MM.1S (cell line): ENCODE data around the gene MYBL2.

ENCODE experiments used
- DNase-seq: peaks from one replicate; pipeline ENCODE4 v3.0.0-alpha.2; 2015
- H2AFZ ChIP-seq: fragments of 300-600 bp; sonication (generic); 2 replicates; pipeline ENCODE4 v1.6.0; 2016; ENCODE audit warnings: antibody characterized with exemption, low read length
- H3F3A ChIP-seq: fragments of 300-600 bp; sonication (generic); 2 replicates; pipeline ENCODE4 v1.6.1; 2016; ENCODE audit warnings: mild to moderate bottlenecking, antibody characterized with exemption, low read length, moderate library complexity, mixed read lengths; ENCODE audit not compliant: insufficient read depth
- H3K27ac ChIP-seq: fragments of 300-600 bp; sonication (generic); 2 replicates; pipeline ENCODE4 v1.5.1; 2016; ENCODE audit warnings: mild to moderate bottlenecking, low read length
- H3K27me3 ChIP-seq: fragments of 300-600 bp; sonication (generic); replicated peaks from 2 replicates; pipeline ENCODE4 v1.6.0; 2016; ENCODE audit warnings: low read length; ENCODE audit not compliant: insufficient read depth
- H3K36me3 ChIP-seq: fragments of 300-600 bp; sonication (generic); replicated peaks from 2 replicates; pipeline ENCODE4 v1.6.1; 2016; ENCODE audit warnings: mild to moderate bottlenecking, low read length, mixed read lengths; ENCODE audit not compliant: insufficient read depth
- H3K4me1 ChIP-seq: fragments of 300-600 bp; sonication (generic); 2 replicates; pipeline ENCODE4 v1.6.1; 2016; ENCODE audit warnings: low read length, mixed read lengths
- H3K4me2 ChIP-seq: fragments of 300-600 bp; sonication (generic); 2 replicates; pipeline ENCODE4 v1.6.0; 2016; ENCODE audit warnings: low read depth, low read length
- H3K4me3 ChIP-seq: fragments of 300-600 bp; sonication (generic); 2 replicates; pipeline ENCODE4 v1.5.1; 2016; ENCODE audit warnings: low read length, mixed read lengths
- H3K79me2 ChIP-seq: fragments of 300-600 bp; sonication (generic); 2 replicates; pipeline ENCODE4 v1.6.1; 2016; ENCODE audit warnings: mixed run types, low read length, mixed read lengths
- H3K9ac ChIP-seq: fragments of 300-600 bp; sonication (generic); 2 replicates; pipeline ENCODE4 v1.6.1; 2016; ENCODE audit warnings: low read length, mixed read lengths
- H3K9me2 ChIP-seq: fragments of 300-600 bp; sonication (generic); replicated peaks from 2 replicates; pipeline ENCODE4 v1.6.1; 2016; ENCODE audit warnings: mild to moderate bottlenecking, low read length, mixed read lengths; ENCODE audit not compliant: insufficient read depth
- H3K9me3 ChIP-seq: fragments of 300-600 bp; sonication (generic); replicated peaks from 2 replicates; pipeline ENCODE4 v1.6.1; 2016; ENCODE audit warnings: mild to moderate bottlenecking, low read length, mixed read lengths; ENCODE audit not compliant: insufficient read depth
- H4K20me1 ChIP-seq: fragments of 300-600 bp; sonication (generic); 2 replicates; pipeline ENCODE4 v1.6.1; 2016; ENCODE audit warnings: mild to moderate bottlenecking, low read length, moderate library complexity, mixed read lengths; ENCODE audit not compliant: insufficient read depth
- EZH2 ChIP-seq: fragments of 300-600 bp; sonication (generic); optimal IDR thresholded peaks from 2 replicates; pipeline ENCODE3; 2017; ENCODE audit warnings: low read depth, mild to moderate bottlenecking, antibody characterized with exemption, low read length, mixed read lengths
- EZH2phosphoT487 ChIP-seq: fragments of 300-600 bp; sonication (generic); IDR thresholded peaks from 2 replicates; pipeline ENCODE4 v1.6.1; 2018; ENCODE audit warnings: antibody characterized with exemption, low read length
- TF ChIP-seq, protein P1 (sequence below): fragments of 300-600 bp; sonication (generic); IDR thresholded peaks from 2 replicates; pipeline ENCODE4 v1.5.1; 2016; ENCODE audit warnings: antibody characterized with exemption, low read length, mixed read lengths

MYBL2 gene

DNA sequence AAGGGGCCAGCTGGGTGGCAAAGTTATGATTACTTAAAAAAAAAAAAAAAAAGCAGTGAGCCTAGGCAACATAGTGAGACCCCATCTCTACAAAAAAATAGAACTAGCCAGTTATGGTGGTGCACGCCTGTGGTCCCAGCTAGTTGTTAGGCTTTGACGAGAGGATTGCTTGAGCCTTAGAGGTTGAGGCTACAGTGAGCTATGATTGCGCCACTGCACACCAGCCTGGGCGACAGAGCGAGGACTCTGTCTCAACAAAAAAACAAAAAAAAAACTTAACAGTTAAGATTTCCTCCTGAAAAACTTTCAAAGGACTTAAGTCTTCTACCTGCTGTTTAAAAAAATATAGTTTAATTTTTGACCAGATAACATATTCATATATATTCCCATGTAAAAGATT is 57.5 kb downstream of the MYBL2 start:
- TF ChIP-seq EZH2phosphoT487 (no peak), EZH2 (no peak)
- Histone ChIP-seq H3K9me3 (no peaks in the 10 kb centered on the region), H3K36me3 (no peaks in the 10 kb centered on the region), H3K79me2 (no peaks in the 10 kb centered on the region), H3K4me2 (no peak overlapping the region), H3F3A (peaks cover 6% of the 10 kb centered on the region), H3K9me2 (no peaks in the 10 kb centered on the region), H3K27ac (no peak overlapping the region), H3K4me1 (peaks cover 15% of the 10 kb centered on the region), H4K20me1 (no peaks in the 10 kb centered on the region), H3K9ac (no peak overlapping the region), H3K27me3 (no peaks in the 10 kb centered on the region), H3K4me3 (no peak overlapping the region), H2AFZ (no peak overlapping the region)
- DNase-seq, result no peak

DNA sequence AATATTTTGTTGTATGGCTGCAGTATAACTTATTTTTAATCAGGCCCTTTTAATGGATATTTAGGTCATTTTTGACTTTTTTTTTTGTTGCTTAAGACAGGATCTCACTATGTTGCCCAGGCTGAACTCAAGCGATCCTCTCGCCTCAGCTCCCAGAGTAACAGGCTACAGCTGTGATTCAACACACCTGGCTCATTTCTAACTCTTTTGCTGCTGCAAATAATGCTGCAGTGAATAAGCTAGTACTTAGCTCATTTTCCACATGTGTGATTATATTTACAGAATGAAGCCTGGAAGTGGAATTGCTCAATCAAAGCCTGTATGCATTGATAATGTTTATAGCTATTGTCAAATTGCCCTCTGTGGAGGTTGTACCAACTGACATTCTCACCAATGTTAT is 58.8 kb downstream of the MYBL2 start:
- Histone ChIP-seq H3K9ac (no peak overlapping the region), H3K4me3 (no peak overlapping the region), H3K9me3 (no peaks in the 10 kb centered on the region), H4K20me1 (no peaks in the 10 kb centered on the region), H3K27ac (no peak overlapping the region), H3K4me1 (peaks cover 15% of the 10 kb centered on the region), H3K4me2 (no peak overlapping the region), H3K27me3 (no peaks in the 10 kb centered on the region), H3F3A (peaks cover 6% of the 10 kb centered on the region), H3K9me2 (no peaks in the 10 kb centered on the region), H3K36me3 (no peaks in the 10 kb centered on the region), H3K79me2 (no peaks in the 10 kb centered on the region), H2AFZ (no peak overlapping the region)
- TF ChIP-seq EZH2phosphoT487, result no peak
- TF ChIP-seq, protein P1, sequence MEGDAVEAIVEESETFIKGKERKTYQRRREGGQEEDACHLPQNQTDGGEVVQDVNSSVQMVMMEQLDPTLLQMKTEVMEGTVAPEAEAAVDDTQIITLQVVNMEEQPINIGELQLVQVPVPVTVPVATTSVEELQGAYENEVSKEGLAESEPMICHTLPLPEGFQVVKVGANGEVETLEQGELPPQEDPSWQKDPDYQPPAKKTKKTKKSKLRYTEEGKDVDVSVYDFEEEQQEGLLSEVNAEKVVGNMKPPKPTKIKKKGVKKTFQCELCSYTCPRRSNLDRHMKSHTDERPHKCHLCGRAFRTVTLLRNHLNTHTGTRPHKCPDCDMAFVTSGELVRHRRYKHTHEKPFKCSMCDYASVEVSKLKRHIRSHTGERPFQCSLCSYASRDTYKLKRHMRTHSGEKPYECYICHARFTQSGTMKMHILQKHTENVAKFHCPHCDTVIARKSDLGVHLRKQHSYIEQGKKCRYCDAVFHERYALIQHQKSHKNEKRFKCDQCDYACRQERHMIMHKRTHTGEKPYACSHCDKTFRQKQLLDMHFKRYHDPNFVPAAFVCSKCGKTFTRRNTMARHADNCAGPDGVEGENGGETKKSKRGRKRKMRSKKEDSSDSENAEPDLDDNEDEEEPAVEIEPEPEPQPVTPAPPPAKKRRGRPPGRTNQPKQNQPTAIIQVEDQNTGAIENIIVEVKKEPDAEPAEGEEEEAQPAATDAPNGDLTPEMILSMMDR, result no peak
- no peak for TF ChIP-seq EZH2
- DNase-seq, result no peak

DNA sequence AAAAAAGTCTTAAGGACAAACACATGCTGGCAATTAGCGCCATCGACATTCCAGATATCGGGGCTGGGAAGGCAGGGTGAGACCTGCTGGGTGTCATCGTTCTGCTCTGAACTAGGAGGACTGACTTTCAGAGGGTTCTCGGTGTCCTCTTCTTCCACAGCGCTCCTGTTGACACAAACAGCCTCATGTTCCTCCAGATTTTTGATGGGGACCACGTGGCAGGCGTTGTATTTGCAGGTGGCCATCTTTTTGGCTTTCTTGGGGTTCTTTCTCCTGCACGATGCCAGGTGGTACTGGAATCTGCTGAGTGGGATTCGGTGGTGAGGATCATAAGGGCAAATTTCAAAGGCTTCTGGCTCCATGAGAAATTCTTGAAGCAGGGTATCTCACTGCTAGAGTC is 59.4 kb downstream of the MYBL2 start:
- no peak for TF ChIP-seq EZH2
- TF ChIP-seq EZH2phosphoT487, result no peak
- TF ChIP-seq, protein P1, result no peak
- H3K9me3 ChIP-seq, result no peaks in the 10 kb centered on the region
- H3K4me2 ChIP-seq, result no peak overlapping the region
- no peaks in the 10 kb centered on the region for H3K9me2 ChIP-seq
- no peak overlapping the region for H3K4me3 ChIP-seq
- no peaks in the 10 kb centered on the region for H4K20me1 ChIP-seq
- peaks cover 15% of the 10 kb centered on the region for H3K4me1 ChIP-seq
- H3K79me2 ChIP-seq, result no peaks in the 10 kb centered on the region
- H3K27ac ChIP-seq, result no peak overlapping the region
- H3K9ac ChIP-seq, result no peak overlapping the region
- H3K27me3 ChIP-seq, result no peaks in the 10 kb centered on the region
- no peak overlapping the region for H2AFZ ChIP-seq
- DNase-seq, result no peak
- peaks cover 6% of the 10 kb centered on the region for H3F3A ChIP-seq
- no peaks in the 10 kb centered on the region for H3K36me3 ChIP-seq

DNA sequence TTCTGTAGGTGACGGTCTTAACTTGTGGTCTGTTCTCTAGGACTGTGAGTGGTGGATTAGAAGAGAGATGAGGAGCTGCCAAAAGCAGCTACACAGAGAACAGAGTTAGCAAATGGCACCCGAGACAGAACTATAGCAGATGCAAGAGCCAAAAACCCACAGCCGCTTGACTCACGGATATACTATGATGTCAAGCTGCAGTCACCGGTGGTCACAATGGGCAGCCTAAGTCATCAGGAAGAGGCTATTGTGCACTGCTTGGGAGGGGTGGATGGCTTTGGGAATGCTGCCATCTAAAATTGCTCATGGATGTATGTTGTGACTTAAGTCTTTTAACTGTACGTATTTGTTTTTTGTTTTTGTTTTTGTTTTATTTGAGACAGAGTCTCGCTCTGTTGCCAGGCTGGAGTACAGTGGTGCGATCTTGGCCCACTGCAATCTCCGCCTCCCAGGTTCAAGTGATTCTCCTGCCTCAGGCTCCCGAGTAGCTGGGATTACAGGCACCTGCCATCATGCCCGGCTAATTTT is 60.0 kb downstream of the MYBL2 start, which contains the start of gene GTSF1L:
TSS of gene GTSF1L (minus strand) at position 192 of the 528 bp plus-strand sequence. CDS start 308 bp downstream, outside the sequence.
- Histone ChIP-seq H3K4me3 (no peak within 1 kb of the TSS), H3K27ac (peak within 1 kb of the TSS; percentile 24; the same call in 1 of the 2 replicates), H3K27me3 (no peaks in the 10 kb centered on the region), H4K20me1 (no peaks in the 10 kb centered on the region), H3K4me1 (peaks cover 15% of the 10 kb centered on the region), H3K9me2 (no peaks in the 10 kb centered on the region), H3K9ac (no peak within 1 kb of the TSS), H3K4me2 (0 out of 2 replicates have a peak within 1 kb of the TSS, but pooled peaks have one; percentile 5), H3K9me3 (no peaks in the 10 kb centered on the region), H3K79me2 (no peaks in the 10 kb centered on the region), H2AFZ (no peak within 1 kb of the TSS), H3K36me3 (no peaks in the 10 kb centered on the region), H3F3A (peaks cover 6% of the 10 kb centered on the region)
- no peak for DNase-seq
- TF ChIP-seq, protein P1, result no peak
- TF ChIP-seq EZH2phosphoT487 (no peak), EZH2 (no peak)
